ENCODE data around the gene CLHC1. TPM values are rescaled to one million over a fixed set of nuclear protein-coding genes. Genes with fewer than 3 reads are reported as not detected.

CLHC1 gene
- total RNA-seq, 1 experiment from 2014 or later, result 11.1 TPM

GRCh38 chr2:55169359-55169758 lies 62.7 kb downstream of the CLHC1 start:
- Histone ChIP-seq H3K79me2 (ENCODE audit: insufficient read depth, low read length) (no peaks in the 10 kb centered on the region), H3K4me2 (ENCODE audit: low read length) (no peak overlapping the region), H2AFZ (ENCODE audit: low read depth, low read length, poor library complexity, severe bottlenecking) (no peak overlapping the region), H3K9ac (ENCODE audit: low read length) (no peak overlapping the region), H3K9me3 (ENCODE audit: control insufficient read depth in 1 of 2, insufficient read depth in 1 of 2, low read depth in 1 of 2, low read length in 2 of 2) (no peaks in the 10 kb centered on the region), H3K9me2 (ENCODE audit: insufficient read depth) (no peaks in the 10 kb centered on the region), H3K27ac (ENCODE audit: low read depth, low read length) (no peak overlapping the region), H3K27me3 (ENCODE audit: insufficient read depth, low read length) (no peaks in the 10 kb centered on the region), H4K20me1 (ENCODE audit: insufficient read depth) (no peaks in the 10 kb centered on the region), H3K36me3 (ENCODE audit: control insufficient read depth in 1 of 2, insufficient read depth in 2 of 2, low read length in 2 of 2) (no peaks in the 10 kb centered on the region), H3K4me1 (ENCODE audit: control insufficient read depth in 1 of 2, insufficient read depth in 2 of 2, low read length in 2 of 2) (peaks cover 0 to 6% of the 10 kb centered on the region in 2 experiments; a peak in 2 of 4 replicates), H3K4me3 (replicated peaks in 1 of 2; ENCODE audit: low read depth in 1 of 2, low read length in 2 of 2) (no peak overlapping the region)
- ChIA-PET CTCF (interaction anchor here (2.8 kb wide), 1 partner anchor 269 kb away, joined by 21 read pairs; no protein-coding TSS in a partner anchor), POLR2A (interaction anchor here (1.4 kb wide), 1 partner anchor 121 kb away, joined by 4 read pairs; no protein-coding TSS in a partner anchor), RAD21 (ENCODE audit: low non-redundant PET in 1 of 2, low total read pairs in 2 of 2, uncharacterized antibody in 2 of 2, unreplicated experiment in 2 of 2) (interaction anchor here in 1 of 2 experiments (1.0 kb wide), 1 partner anchor 270 kb away, joined by 3 read pairs; no protein-coding TSS in a partner anchor)
- no peak for TF ChIP-seq ELF1 (IDR thresholded peaks at IDR 0.05; ENCODE audit: borderline replicate concordance, low read depth)
- TF ChIP-seq POLR2AphosphoS5 (IDR thresholded peaks at IDR 0.05; ENCODE audit: low read depth, low read length), result no peak
- no peak for TF ChIP-seq YY1 (IDR thresholded peaks at IDR 0.05; ENCODE audit: extremely low read depth, insufficient replicate concordance, low read depth, low read length)
- TF ChIP-seq EGR1 (IDR thresholded peaks at IDR 0.05; ENCODE audit: low read depth), result no peak
- TF ChIP-seq REST (IDR thresholded peaks at IDR 0.05; ENCODE audit: low read depth), result no peak
- no peak for TF ChIP-seq MAX (IDR thresholded peaks at IDR 0.05)
- TF ChIP-seq ZNF274 (IDR thresholded peaks at IDR 0.05; ENCODE audit: low read depth, low read length), result no peak
- TF ChIP-seq EZH2phosphoT487 (IDR thresholded peaks at IDR 0.05; ENCODE audit: borderline replicate concordance), result no peak
- no peak for TF ChIP-seq ZBTB33 (IDR thresholded peaks at IDR 0.05; ENCODE audit: extremely low read depth, insufficient replicate concordance, low read length)
- no peak for TF ChIP-seq CBX3 (IDR thresholded peaks at IDR 0.05; ENCODE audit: low read depth)
- TF ChIP-seq CEBPB (IDR thresholded peaks at IDR 0.05; ENCODE audit: low read depth), result no peak
- no peak for TF ChIP-seq FOSL1 (IDR thresholded peaks at IDR 0.05; ENCODE audit: low read depth)
- no peak for TF ChIP-seq TCF7L2 (IDR thresholded peaks at IDR 0.05; ENCODE audit: borderline replicate concordance, extremely low read depth, insufficient read depth, insufficient read length)
- TF ChIP-seq SRF (IDR thresholded peaks at IDR 0.05; ENCODE audit: low read depth), result no peak
- TF ChIP-seq EZH2 (IDR thresholded peaks at IDR 0.05), result no peak
- no peak for TF ChIP-seq JUND (IDR thresholded peaks at IDR 0.05)
- no peak for TF ChIP-seq SP1 (IDR thresholded peaks at IDR 0.05; ENCODE audit: low read depth)
- no peak for TF ChIP-seq POLR2A (IDR thresholded peaks at IDR 0.05; ENCODE audit: borderline replicate concordance, extremely low read depth, insufficient read depth, insufficient read length)
- TF ChIP-seq RAD21 (IDR thresholded peaks at IDR 0.05; ENCODE audit: low read depth), result no peak
- TF ChIP-seq SIN3A (IDR thresholded peaks at IDR 0.05; ENCODE audit: low read depth), result no peak
- intact Hi-C loops (cut with micrococcal nuclease), result no loop called here
- ATAC-seq, result no peak
- DNase-seq (ENCODE audit: low read depth, low spot score), result no peak
- no TSS peak for BruUV-seq (replicated peaks)

Data from HCT116 (cell line).